ENCODE data around the gene TBC1D1.

The TBC1D1 gene

GRCh38 chr4:38131371-38132091, 240.6 kb downstream of the TBC1D1 start:
- peaks cover 94% of the 10 kb centered on the region for H3K36me3 ChIP-seq (ENCODE audit: control insufficient read depth, low read length)
- H3K4me1 ChIP-seq (ENCODE audit: control insufficient read depth, low read length) = 0 out of 2 replicates have a peak, but pooled peaks cover 3% of the 10 kb centered on the region
- H3K27ac ChIP-seq (ENCODE audit: low read depth, low read length) = no peak overlapping the region
- no peaks in the 10 kb centered on the region for H3K79me2 ChIP-seq (ENCODE audit: control insufficient read depth, low read length)
- H3K9me3 ChIP-seq (ENCODE audit: control insufficient read depth, insufficient read depth, low read length) = no peaks in the 10 kb centered on the region
- H3K27me3 ChIP-seq (ENCODE audit: control insufficient read depth, low read length) = no peaks in the 10 kb centered on the region
- no peak overlapping the region for H3K4me3 ChIP-seq (ENCODE audit: low read length)
- H3K4me2 ChIP-seq (ENCODE audit: low read length) = no peak overlapping the region
- TF ChIP-seq EZH2phosphoT487 (IDR thresholded peaks at IDR 0.05; ENCODE audit: borderline replicate concordance, low read length) = no peak
- no peak for TF ChIP-seq CTCF (IDR thresholded peaks at IDR 0.05; ENCODE audit: low read depth, low read length, poor library complexity, severe bottlenecking)
- H4K20me1 ChIP-seq (ENCODE audit: control insufficient read depth, insufficient read depth, low read depth, low read length) = no peaks in the 10 kb centered on the region
- no peaks in the 10 kb centered on the region for H3F3A ChIP-seq (ENCODE audit: control insufficient read depth, insufficient read depth)
- no peaks in the 10 kb centered on the region for H3K9me2 ChIP-seq (replicated peaks; ENCODE audit: control insufficient read depth, low read length)

GRCh38 chr4:38132107-38132673, 241.3 kb downstream of the TBC1D1 start:
- no peaks in the 10 kb centered on the region for H3F3A ChIP-seq (ENCODE audit: control insufficient read depth, insufficient read depth)
- no peaks in the 10 kb centered on the region for H3K9me3 ChIP-seq (ENCODE audit: control insufficient read depth, insufficient read depth, low read length)
- TF ChIP-seq EZH2phosphoT487 (IDR thresholded peaks at IDR 0.05; ENCODE audit: borderline replicate concordance, low read length) = no peak
- no peaks in the 10 kb centered on the region for H3K9me2 ChIP-seq (replicated peaks; ENCODE audit: control insufficient read depth, low read length)
- no peak overlapping the region for H3K4me2 ChIP-seq (ENCODE audit: low read length)
- H3K27ac ChIP-seq (ENCODE audit: low read depth, low read length) = no peak overlapping the region
- no peaks in the 10 kb centered on the region for H4K20me1 ChIP-seq (ENCODE audit: control insufficient read depth, insufficient read depth, low read depth, low read length)
- H3K36me3 ChIP-seq (ENCODE audit: control insufficient read depth, low read length) = peaks cover 94% of the 10 kb centered on the region
- H3K79me2 ChIP-seq (ENCODE audit: control insufficient read depth, low read length) = no peaks in the 10 kb centered on the region
- no peak overlapping the region for H3K4me3 ChIP-seq (ENCODE audit: low read length)
- no peaks in the 10 kb centered on the region for H3K27me3 ChIP-seq (ENCODE audit: control insufficient read depth, low read length)
- H3K4me1 ChIP-seq (ENCODE audit: control insufficient read depth, low read length) = 0 out of 2 replicates have a peak, but pooled peaks cover 3% of the 10 kb centered on the region

- Histone ChIP-seq H3K79me2 (ENCODE audit: control insufficient read depth, low read length) (no peaks in the 10 kb centered on the region), H3K9me3 (ENCODE audit: control insufficient read depth, insufficient read depth, low read length) (no peaks in the 10 kb centered on the region), H3K27me3 (ENCODE audit: control insufficient read depth, low read length) (no peaks in the 10 kb centered on the region), H4K20me1 (ENCODE audit: control insufficient read depth, insufficient read depth, low read depth, low read length) (no peaks in the 10 kb centered on the region), H3K4me3 (ENCODE audit: low read length) (no peak overlapping the region), H3K4me2 (ENCODE audit: low read length) (no peak overlapping the region), H3K9me2 (replicated peaks; ENCODE audit: control insufficient read depth, low read length) (no peaks in the 10 kb centered on the region), H3F3A (ENCODE audit: control insufficient read depth, insufficient read depth) (no peaks in the 10 kb centered on the region), H3K36me3 (ENCODE audit: control insufficient read depth, low read length) (peaks cover 96% of the 10 kb centered on the region), H3K27ac (ENCODE audit: low read depth, low read length) (no peak overlapping the region), H3K4me1 (ENCODE audit: control insufficient read depth, low read length) (0 out of 2 replicates have a peak, but pooled peaks cover 3% of the 10 kb centered on the region)
- TF ChIP-seq EZH2phosphoT487 (IDR thresholded peaks at IDR 0.05; ENCODE audit: borderline replicate concordance, low read length) (no peak), CTCF (IDR thresholded peaks at IDR 0.05; ENCODE audit: low read depth, low read length, poor library complexity, severe bottlenecking) (no peak)
These were observed 242.2 kb downstream of the TBC1D1 start for GRCh38 chr4:38132843-38133662.

Measured in DOHH2 (cell line).